ENCODE data around the gene OR2L2.
"Not testable (repeated sequence)": the region's sequence is repeated elsewhere in the genome, so short reads cannot be mapped to it uniquely, and the experiment has no call there.

The OR2L2 gene

GRCh38 chr1:248055261-248055660 is 25.4 kb downstream of the OR2L2 start:
- FAIRE-seq: no peak
- TF ChIP-seq TAF1 (IDR thresholded peaks at IDR 0.05; ENCODE audit: borderline replicate concordance, low read depth, low read length) (no peak), POLR2A (IDR thresholded peaks at IDR 0.05; ENCODE audit: low read depth, low read length) (no peak), POLR2AphosphoS5 (IDR thresholded peaks at IDR 0.05; ENCODE audit: low read depth, low read length) (no peak)
- no peak for DNase-seq (ENCODE audit: insufficient read length)

DNA sequence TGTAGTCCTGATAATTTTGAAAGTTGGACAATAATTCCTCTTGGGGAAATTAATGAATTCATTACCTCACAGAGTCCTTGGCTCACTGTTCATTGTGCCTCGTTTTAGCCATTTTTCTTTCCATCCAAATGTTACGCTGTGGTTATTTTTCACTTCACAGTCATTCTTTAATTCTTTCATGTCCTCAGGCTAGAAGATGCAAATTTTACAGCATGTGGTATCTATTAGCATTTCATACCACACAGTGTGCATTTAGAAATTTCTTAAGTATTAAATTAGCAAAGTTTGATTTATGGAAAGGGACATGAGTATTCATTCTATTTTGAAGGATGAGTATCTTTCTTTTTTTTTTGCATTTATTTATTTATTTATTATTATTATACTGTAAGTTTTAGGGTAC is 35.2 kb downstream of the OR2L2 start:
- DNase-seq (ENCODE audit: insufficient read length) (no peak), FAIRE-seq (no peak)

GRCh38 chr1:248065604-248066003 is 35.7 kb downstream of the OR2L2 start:
- FAIRE-seq (no peak), DNase-seq (ENCODE audit: insufficient read length) (no peak)
- TF ChIP-seq TAF1 (IDR thresholded peaks at IDR 0.05; ENCODE audit: borderline replicate concordance, low read depth, low read length): no peak
- TF ChIP-seq POLR2A (IDR thresholded peaks at IDR 0.05; ENCODE audit: low read depth, low read length): no peak
- no peak for TF ChIP-seq POLR2AphosphoS5 (IDR thresholded peaks at IDR 0.05; ENCODE audit: low read depth, low read length)

More for the DNA sequence above, 35.2 kb downstream of the OR2L2 start:
- TF ChIP-seq TAF1 (IDR thresholded peaks at IDR 0.05; ENCODE audit: borderline replicate concordance, low read depth, low read length): no peak
- TF ChIP-seq POLR2AphosphoS5 (IDR thresholded peaks at IDR 0.05; ENCODE audit: low read depth, low read length): no peak
- no peak for TF ChIP-seq POLR2A (IDR thresholded peaks at IDR 0.05; ENCODE audit: low read depth, low read length)

DNA sequence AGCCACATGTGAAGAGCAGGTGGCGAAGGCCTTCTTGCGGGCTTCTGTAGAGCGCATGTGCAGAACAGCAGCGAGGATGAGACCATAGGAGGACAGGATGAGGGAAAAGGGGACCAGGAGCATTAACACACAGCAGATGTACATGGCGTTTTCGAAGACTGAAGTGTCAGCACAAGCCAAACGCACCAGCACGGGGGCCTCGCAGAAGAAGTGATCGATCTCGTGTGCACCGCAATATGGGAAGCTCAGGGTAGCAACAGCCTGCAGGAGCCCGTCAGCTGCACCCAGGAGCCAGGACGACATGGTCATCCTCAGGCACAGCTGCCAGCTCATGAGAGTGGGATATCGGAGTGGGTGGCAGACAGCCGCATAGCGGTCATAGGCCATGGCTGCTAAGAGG is 54.0 kb downstream of the OR2L2 start:
- DNase-seq (ENCODE audit: insufficient read length); FAIRE-seq: not testable (repeated sequence)
